GM12872 (cell line): ENCODE measurements around the gene PRKD2.

Experiments
- CTCF ChIP-seq: IDR thresholded peaks from 3 replicates; pipeline ENCODE4 v1.5.1; 2011; ENCODE audit warnings: low read depth, mild to moderate bottlenecking, low read length, moderate library complexity; ENCODE audit not compliant: insufficient read depth

Gene PRKD2

DNA sequence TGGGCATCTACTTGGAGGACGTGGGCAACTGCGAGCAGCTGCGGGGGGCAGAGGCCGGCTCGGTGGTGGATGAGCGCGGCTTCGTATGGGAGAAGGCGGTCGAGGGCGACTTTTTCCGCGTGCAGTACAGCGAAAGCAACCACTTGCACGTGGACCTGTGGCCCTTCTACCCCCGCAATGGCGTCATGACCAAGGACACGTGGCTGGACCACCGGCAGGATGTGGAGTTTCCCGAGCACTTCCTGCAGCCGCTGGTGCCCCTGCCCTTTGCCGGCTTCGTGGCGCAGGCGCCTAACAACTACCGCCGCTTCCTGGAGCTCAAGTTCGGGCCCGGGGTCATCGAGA, 39.6 kb upstream of the PRKD2 start:
- TF ChIP-seq CTCF: no peak

DNA sequence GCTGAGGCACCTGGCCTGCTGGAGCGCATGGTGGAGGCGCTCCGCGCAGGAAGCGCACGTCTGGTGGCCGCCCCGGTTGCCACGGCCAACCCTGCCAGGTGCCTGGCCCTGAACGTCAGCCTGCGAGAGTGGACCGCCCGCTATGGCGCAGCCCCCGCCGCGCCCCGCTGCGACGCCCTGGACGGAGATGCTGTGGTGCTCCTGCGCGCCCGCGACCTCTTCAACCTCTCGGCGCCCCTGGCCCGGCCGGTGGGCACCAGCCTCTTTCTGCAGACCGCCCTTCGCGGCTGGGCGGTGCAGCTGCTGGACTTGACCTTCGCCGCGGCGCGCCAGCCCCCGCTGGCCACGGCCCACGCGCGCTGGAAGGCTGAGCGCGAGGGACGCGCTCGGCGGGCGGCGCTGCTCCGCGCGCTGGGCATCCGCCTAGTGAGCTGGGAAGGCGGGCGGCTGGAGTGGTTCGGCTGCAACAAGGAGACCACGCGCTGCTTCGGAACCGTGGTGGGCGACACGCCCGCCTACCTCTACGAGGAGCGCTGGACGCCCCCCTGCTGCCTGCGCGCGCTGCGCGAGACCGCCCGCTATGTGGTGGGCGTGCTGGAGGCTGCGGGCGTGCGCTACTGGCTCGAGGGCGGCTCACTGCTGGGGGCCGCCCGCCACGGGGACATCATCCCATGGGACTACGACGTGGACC, 39.1 kb upstream of the PRKD2 start:
- TF ChIP-seq CTCF: no peak

- TF ChIP-seq CTCF: no peak
Measured at GRCh38 chr19:46755077-46755852, 38.4 kb upstream of the PRKD2 start.

- TF ChIP-seq CTCF: peak; percentile 74
Measured at GRCh38 chr19:46753420-46754155, 36.7 kb upstream of the PRKD2 start.

GRCh38 chr19:46748325-46749109, 31.6 kb upstream of the PRKD2 start:
- TF ChIP-seq CTCF: peak; percentile 84

- TF ChIP-seq CTCF: no peak
Measured at GRCh38 chr19:46746281-46747057, 29.6 kb upstream of the PRKD2 start, which contains the start of gene STRN4. TSS of gene STRN4 (minus strand) at chr19:46746450. CDS start at chr19:46746430, 20 bp downstream.
